HEK293 (cell line): ENCODE results near the gene SLC5A1.

Source experiments
- CTCF ChIA-PET: fragments of 350-600 bp; formaldehyde crosslinking; extraction: SDS; loops from one replicate; lab custom pipeline; 2021; ENCODE audit warnings: antibody characterized with exemption; lab: Yijun Ruan, JAX
- POLR2A ChIA-PET: fragments of 300-600 bp; formaldehyde crosslinking; extraction: SDS; loops from one replicate; lab custom pipeline; 2020; ENCODE audit warnings: antibody characterized with exemption, inconsistent platforms; lab: Yijun Ruan, JAX
- H3K27ac ChIP-seq: fragments of 200-500 bp; sonication (Bioruptor generic); 2 replicates; pipeline ENCODE4 v1.5.1; 2014; ENCODE audit warnings: low read depth, low read length, control low read depth, inconsistent platforms; ENCODE audit errors: extremely low read depth
- H3K36me3 ChIP-seq, 2 experiments: fragments of 200-500 bp in 1 of 2; sonication (Bioruptor generic) in 1 of 2; 1 replicate in 1 of 2; 2 replicates in 1 of 2; pipeline ENCODE4 v1.5.1; 2014 to 2017; ENCODE audit warnings: inconsistent platforms in 2 of 2, low read length in 2 of 2; ENCODE audit not compliant: control insufficient read depth in 2 of 2, insufficient read depth in 1 of 2
- H3K4me1 ChIP-seq: fragments of 200-500 bp; sonication (Bioruptor generic); 2 replicates; pipeline ENCODE4 v1.5.1; 2014; ENCODE audit warnings: mild to moderate bottlenecking, low read length, inconsistent platforms; ENCODE audit not compliant: control insufficient read depth, insufficient read depth
- H3K4me3 ChIP-seq: 2 replicates; pipeline ENCODE4 v1.5.1; 2011; ENCODE audit warnings: low read depth, mild to moderate bottlenecking, control low read depth, low read length, moderate library complexity
- H3K9me3 ChIP-seq: fragments of 200-500 bp; sonication (Bioruptor generic); 2 replicates; pipeline ENCODE4 v1.5.1; 2014; ENCODE audit warnings: low read depth, low read length, inconsistent platforms; ENCODE audit not compliant: control insufficient read depth, insufficient read depth
- EGR2 ChIP-seq: fragments of 450-650 bp; formaldehyde crosslinking; IDR thresholded peaks from 2 replicates; pipeline ENCODE4 v1.5.1; 2016; ENCODE audit warnings: low read depth, missing biosample characterization, missing genetic modification characterization
- GLIS1 ChIP-seq: fragments of 450-650 bp; formaldehyde crosslinking; IDR thresholded peaks from 2 replicates; pipeline ENCODE4 v1.5.1; 2016; ENCODE audit warnings: missing biosample characterization, missing genetic modification characterization
- KLF8 ChIP-seq: fragments of 450-650 bp; formaldehyde crosslinking; IDR thresholded peaks from 2 replicates; pipeline ENCODE4 v1.5.1; 2016; ENCODE audit warnings: missing biosample characterization, missing genetic modification characterization
- PRDM10 ChIP-seq: fragments of 450-650 bp; formaldehyde crosslinking; IDR thresholded peaks from 2 replicates; pipeline ENCODE4 v1.5.1; 2016; ENCODE audit warnings: missing biosample characterization, missing genetic modification characterization
- ZBTB21 ChIP-seq: fragments of 450-650 bp; formaldehyde crosslinking; IDR thresholded peaks from 2 replicates; pipeline ENCODE4 v1.5.1; 2017; ENCODE audit warnings: missing biosample characterization, missing genetic modification characterization
- ZBTB6 ChIP-seq: fragments of 450-650 bp; formaldehyde crosslinking; IDR thresholded peaks from 2 replicates; pipeline ENCODE4 v1.5.1; 2017; ENCODE audit warnings: missing biosample characterization, missing genetic modification characterization
- ZFP69B ChIP-seq: fragments of 450-650 bp; formaldehyde crosslinking; IDR thresholded peaks from 2 replicates; pipeline ENCODE4 v1.5.1; 2016; ENCODE audit warnings: missing biosample characterization, missing genetic modification characterization
- ZNF514 ChIP-seq: fragments of 450-650 bp; formaldehyde crosslinking; IDR thresholded peaks from 2 replicates; pipeline ENCODE4 v1.5.1; 2016; ENCODE audit warnings: missing biosample characterization, missing genetic modification characterization
- ZNF610 ChIP-seq: fragments of 450-650 bp; formaldehyde crosslinking; IDR thresholded peaks from 2 replicates; pipeline ENCODE4 v1.5.1; 2016; ENCODE audit warnings: missing biosample characterization, missing genetic modification characterization, borderline replicate concordance
- ZNF768 ChIP-seq: fragments of 450-650 bp; formaldehyde crosslinking; IDR thresholded peaks from 2 replicates; pipeline ENCODE4 v1.5.1; 2018; ENCODE audit warnings: missing biosample characterization, mild to moderate bottlenecking, missing genetic modification characterization
- ZNF785 ChIP-seq: fragments of 450-650 bp; formaldehyde crosslinking; IDR thresholded peaks from 2 replicates; pipeline ENCODE4 v1.5.1; 2016; ENCODE audit warnings: missing biosample characterization, missing genetic modification characterization
- TF ChIP-seq, protein P1 (sequence below): fragments of 450-650 bp; formaldehyde crosslinking; IDR thresholded peaks from 2 replicates; pipeline ENCODE4 v1.5.1; 2017; ENCODE audit warnings: missing biosample characterization, missing genetic modification characterization
- TF ChIP-seq, protein P2 (sequence below): fragments of 450-650 bp; formaldehyde crosslinking; IDR thresholded peaks from 2 replicates; pipeline ENCODE4 v1.5.1; 2016; ENCODE audit warnings: missing biosample characterization, missing genetic modification characterization

The SLC5A1 gene

DNA sequence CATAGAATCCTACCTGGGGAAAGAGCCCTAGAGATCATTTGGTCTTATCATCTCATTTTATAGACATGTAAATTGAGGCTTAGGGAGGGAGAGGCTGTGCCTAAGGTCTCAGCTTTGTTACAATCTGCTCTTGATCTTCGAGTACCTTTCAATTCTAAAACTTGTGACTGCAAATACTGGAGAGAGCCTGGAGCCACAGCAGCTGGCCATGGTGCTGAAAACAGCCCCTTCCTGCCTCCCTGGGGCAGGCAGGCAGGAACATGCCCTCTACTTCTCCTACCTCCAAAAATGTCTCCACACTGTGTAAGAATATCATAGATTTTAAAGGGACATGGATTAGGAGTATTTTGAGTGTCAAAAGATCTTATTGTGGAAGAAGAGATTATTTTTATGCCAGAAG lies 63.9 kb downstream of the SLC5A1 start:
- POLR2A ChIA-PET, result no interaction called here
- CTCF ChIA-PET, result interaction anchor here (0.6 to 1.4 kb wide), 3 partner anchors 24 to 159 kb away, joined by 3 to 6 read pairs (median 3); no protein-coding TSS in a partner anchor
- Histone ChIP-seq H3K4me1 (no peaks in the 10 kb centered on the region), H3K27ac (no peak overlapping the region), H3K9me3 (no peaks in the 10 kb centered on the region), H3K4me3 (no peak overlapping the region), H3K36me3 (no peaks in the 10 kb centered on the region)
- TF ChIP-seq PRDM10 (no peak), KLF8 (tag by site-specific recombination) (no peak), ZBTB21 (tag by site-specific recombination) (no peak), ZNF514 (tag by site-specific recombination) (no peak), ZBTB6 (tag by site-specific recombination) (0 out of 2 replicates have a peak, but pooled peaks have one; percentile 42), EGR2 (tag by site-specific recombination) (no peak), ZNF610 (tag by site-specific recombination) (no peak)
- TF ChIP-seq, protein P1, sequence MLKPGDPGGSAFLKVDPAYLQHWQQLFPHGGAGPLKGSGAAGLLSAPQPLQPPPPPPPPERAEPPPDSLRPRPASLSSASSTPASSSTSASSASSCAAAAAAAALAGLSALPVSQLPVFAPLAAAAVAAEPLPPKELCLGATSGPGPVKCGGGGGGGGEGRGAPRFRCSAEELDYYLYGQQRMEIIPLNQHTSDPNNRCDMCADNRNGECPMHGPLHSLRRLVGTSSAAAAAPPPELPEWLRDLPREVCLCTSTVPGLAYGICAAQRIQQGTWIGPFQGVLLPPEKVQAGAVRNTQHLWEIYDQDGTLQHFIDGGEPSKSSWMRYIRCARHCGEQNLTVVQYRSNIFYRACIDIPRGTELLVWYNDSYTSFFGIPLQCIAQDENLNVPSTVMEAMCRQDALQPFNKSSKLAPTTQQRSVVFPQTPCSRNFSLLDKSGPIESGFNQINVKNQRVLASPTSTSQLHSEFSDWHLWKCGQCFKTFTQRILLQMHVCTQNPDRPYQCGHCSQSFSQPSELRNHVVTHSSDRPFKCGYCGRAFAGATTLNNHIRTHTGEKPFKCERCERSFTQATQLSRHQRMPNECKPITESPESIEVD (tag by site-specific recombination), result no peak
- TF ChIP-seq, protein P2, sequence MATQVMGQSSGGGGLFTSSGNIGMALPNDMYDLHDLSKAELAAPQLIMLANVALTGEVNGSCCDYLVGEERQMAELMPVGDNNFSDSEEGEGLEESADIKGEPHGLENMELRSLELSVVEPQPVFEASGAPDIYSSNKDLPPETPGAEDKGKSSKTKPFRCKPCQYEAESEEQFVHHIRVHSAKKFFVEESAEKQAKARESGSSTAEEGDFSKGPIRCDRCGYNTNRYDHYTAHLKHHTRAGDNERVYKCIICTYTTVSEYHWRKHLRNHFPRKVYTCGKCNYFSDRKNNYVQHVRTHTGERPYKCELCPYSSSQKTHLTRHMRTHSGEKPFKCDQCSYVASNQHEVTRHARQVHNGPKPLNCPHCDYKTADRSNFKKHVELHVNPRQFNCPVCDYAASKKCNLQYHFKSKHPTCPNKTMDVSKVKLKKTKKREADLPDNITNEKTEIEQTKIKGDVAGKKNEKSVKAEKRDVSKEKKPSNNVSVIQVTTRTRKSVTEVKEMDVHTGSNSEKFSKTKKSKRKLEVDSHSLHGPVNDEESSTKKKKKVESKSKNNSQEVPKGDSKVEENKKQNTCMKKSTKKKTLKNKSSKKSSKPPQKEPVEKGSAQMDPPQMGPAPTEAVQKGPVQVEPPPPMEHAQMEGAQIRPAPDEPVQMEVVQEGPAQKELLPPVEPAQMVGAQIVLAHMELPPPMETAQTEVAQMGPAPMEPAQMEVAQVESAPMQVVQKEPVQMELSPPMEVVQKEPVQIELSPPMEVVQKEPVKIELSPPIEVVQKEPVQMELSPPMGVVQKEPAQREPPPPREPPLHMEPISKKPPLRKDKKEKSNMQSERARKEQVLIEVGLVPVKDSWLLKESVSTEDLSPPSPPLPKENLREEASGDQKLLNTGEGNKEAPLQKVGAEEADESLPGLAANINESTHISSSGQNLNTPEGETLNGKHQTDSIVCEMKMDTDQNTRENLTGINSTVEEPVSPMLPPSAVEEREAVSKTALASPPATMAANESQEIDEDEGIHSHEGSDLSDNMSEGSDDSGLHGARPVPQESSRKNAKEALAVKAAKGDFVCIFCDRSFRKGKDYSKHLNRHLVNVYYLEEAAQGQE (tag by site-specific recombination), result peak; percentile 92

GRCh38 chr22:32112380-32112779 lies 69.3 kb downstream of the SLC5A1 start:
- no peak overlapping the region for H3K27ac ChIP-seq
- H3K36me3 ChIP-seq, result no peaks in the 10 kb centered on the region
- no peaks in the 10 kb centered on the region for H3K4me1 ChIP-seq
- H3K4me3 ChIP-seq, result no peak overlapping the region
- CTCF ChIA-PET, result interaction anchor here (0.7 kb wide), 1 partner anchor 25 kb away, joined by 3 read pairs; no protein-coding TSS in a partner anchor
- H3K9me3 ChIP-seq, result no peaks in the 10 kb centered on the region
- TF ChIP-seq KLF8 (tag by site-specific recombination) (no peak), ZNF785 (no peak), GLIS1 (tag by site-specific recombination) (no peak), ZNF768 (no peak), ZFP69B (no peak)
- TF ChIP-seq, all 188 proteins: peak for 0
- POLR2A ChIA-PET, result no interaction called here
